KMS-11 (cell line): ENCODE measurements around the gene PLEKHM2.

Experiments
- H2AFZ ChIP-seq: fragments of 200-600 bp; sonication (generic); 2 replicates; pipeline ENCODE4 v1.6.1; 2016; ENCODE audit warnings: antibody characterized with exemption, mixed run types, low read depth
- H3K27ac ChIP-seq: fragments of 200-600 bp; sonication (generic); 2 replicates; pipeline ENCODE4 v1.6.1; 2016; ENCODE audit warnings: mild to moderate bottlenecking, mixed run types
- H3K27me3 ChIP-seq: fragments of 200-600 bp; sonication (generic); 2 replicates; pipeline ENCODE4 v1.6.1; 2017; ENCODE audit warnings: mild to moderate bottlenecking, low read depth, mixed run types, moderate library complexity; ENCODE audit not compliant: insufficient read depth
- H3K36me3 ChIP-seq: fragments of 200-600 bp; sonication (generic); 2 replicates; pipeline ENCODE4 v1.6.1; 2017; ENCODE audit warnings: mild to moderate bottlenecking, mixed run types; ENCODE audit not compliant: insufficient read depth
- H3K4me1 ChIP-seq: fragments of 200-600 bp; sonication (generic); 2 replicates; pipeline ENCODE4 v1.6.1; 2016; ENCODE audit warnings: mild to moderate bottlenecking, low read depth, mixed run types; ENCODE audit not compliant: poor library complexity, severe bottlenecking
- H3K4me2 ChIP-seq: fragments of 200-600 bp; sonication (generic); 2 replicates; pipeline ENCODE4 v1.7.0; 2016; ENCODE audit warnings: mild to moderate bottlenecking, mixed run types
- H3K4me3 ChIP-seq: fragments of 200-600 bp; sonication (generic); IDR thresholded peaks from 2 replicates; pipeline ENCODE4 v1.6.1; 2017; ENCODE audit warnings: low read depth, low read length, mixed read lengths; ENCODE audit not compliant: insufficient read depth
- H3K79me2 ChIP-seq: fragments of 200-600 bp; sonication (generic); 2 replicates; pipeline ENCODE4 v1.6.1; 2016; ENCODE audit warnings: low read depth, mixed run types; ENCODE audit not compliant: insufficient read depth
- H3K9ac ChIP-seq: fragments of 200-600 bp; sonication (generic); 2 replicates; pipeline ENCODE4 v1.6.1; 2016; ENCODE audit warnings: mild to moderate bottlenecking, mixed run types
- H4K20me1 ChIP-seq: fragments of 200-600 bp; sonication (generic); 2 replicates; pipeline ENCODE4 v1.6.1; 2016; ENCODE audit warnings: mild to moderate bottlenecking, mixed run types; ENCODE audit not compliant: insufficient read depth
- TF ChIP-seq, protein P1 (sequence below): fragments of 200-600 bp; sonication (generic); conservative IDR thresholded peaks from 2 replicates; pipeline ENCODE4 v1.6.1; 2017; ENCODE audit warnings: low read depth, mild to moderate bottlenecking, antibody characterized with exemption, low read length, moderate library complexity, mixed read lengths

PLEKHM2 gene

DNA sequence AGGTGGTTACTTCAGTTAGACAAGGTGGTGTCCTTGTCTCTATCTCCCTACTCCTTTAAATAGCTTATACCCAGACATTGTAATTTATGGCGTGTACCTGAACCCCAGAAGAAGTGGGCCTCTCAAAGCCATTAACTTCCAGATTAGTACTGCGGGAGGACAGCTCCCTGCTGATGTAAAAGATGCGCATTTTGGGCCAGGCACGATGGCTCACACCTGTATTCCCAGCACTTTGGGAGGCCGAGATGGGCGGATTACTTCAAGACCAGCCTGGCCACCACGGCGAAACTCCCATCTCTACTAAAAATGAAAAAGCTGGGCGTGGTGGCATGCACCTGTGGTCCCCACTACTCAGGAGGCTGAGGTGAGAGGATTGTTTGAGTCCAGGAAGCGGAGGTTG, 15.0 kb upstream of the PLEKHM2 start:
- H3K4me1 ChIP-seq, result no peaks in the 10 kb centered on the region
- no peak overlapping the region for H3K4me2 ChIP-seq
- H4K20me1 ChIP-seq, result no peaks in the 10 kb centered on the region
- no peaks in the 10 kb centered on the region for H3K36me3 ChIP-seq
- H3K27ac ChIP-seq, result no peak overlapping the region
- no peak overlapping the region for H3K9ac ChIP-seq
- no peaks in the 10 kb centered on the region for H3K27me3 ChIP-seq
- H3K4me3 ChIP-seq, result no peak overlapping the region
- H3K79me2 ChIP-seq, result no peaks in the 10 kb centered on the region
- H2AFZ ChIP-seq, result no peak overlapping the region
- TF ChIP-seq, protein P1, sequence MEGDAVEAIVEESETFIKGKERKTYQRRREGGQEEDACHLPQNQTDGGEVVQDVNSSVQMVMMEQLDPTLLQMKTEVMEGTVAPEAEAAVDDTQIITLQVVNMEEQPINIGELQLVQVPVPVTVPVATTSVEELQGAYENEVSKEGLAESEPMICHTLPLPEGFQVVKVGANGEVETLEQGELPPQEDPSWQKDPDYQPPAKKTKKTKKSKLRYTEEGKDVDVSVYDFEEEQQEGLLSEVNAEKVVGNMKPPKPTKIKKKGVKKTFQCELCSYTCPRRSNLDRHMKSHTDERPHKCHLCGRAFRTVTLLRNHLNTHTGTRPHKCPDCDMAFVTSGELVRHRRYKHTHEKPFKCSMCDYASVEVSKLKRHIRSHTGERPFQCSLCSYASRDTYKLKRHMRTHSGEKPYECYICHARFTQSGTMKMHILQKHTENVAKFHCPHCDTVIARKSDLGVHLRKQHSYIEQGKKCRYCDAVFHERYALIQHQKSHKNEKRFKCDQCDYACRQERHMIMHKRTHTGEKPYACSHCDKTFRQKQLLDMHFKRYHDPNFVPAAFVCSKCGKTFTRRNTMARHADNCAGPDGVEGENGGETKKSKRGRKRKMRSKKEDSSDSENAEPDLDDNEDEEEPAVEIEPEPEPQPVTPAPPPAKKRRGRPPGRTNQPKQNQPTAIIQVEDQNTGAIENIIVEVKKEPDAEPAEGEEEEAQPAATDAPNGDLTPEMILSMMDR, result no peak

DNA sequence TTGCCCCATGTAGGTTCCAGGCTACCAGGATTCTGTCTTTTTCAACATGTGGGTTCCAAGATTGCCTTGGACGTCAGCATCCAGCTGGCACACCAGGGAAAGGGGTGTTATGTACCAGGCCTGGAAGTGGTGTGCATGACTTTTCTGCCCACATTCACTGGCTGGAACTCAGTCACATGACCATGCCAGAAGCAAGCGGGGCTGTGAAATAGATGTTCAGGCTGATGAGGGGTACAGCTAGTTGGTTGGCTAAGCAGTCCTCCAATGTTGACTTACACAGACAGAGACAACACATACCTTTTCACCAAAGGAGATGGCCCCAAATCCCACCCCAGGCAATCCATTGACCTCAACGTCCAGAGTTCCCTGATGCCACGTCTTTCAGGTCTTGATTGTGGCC, 14.3 kb upstream of the PLEKHM2 start:
- Histone ChIP-seq H3K36me3 (no peaks in the 10 kb centered on the region), H3K4me2 (no peak overlapping the region), H3K27ac (no peak overlapping the region), H3K4me1 (no peaks in the 10 kb centered on the region), H3K79me2 (no peaks in the 10 kb centered on the region), H2AFZ (no peak overlapping the region), H3K9ac (no peak overlapping the region), H3K4me3 (no peak overlapping the region), H3K27me3 (no peaks in the 10 kb centered on the region), H4K20me1 (no peaks in the 10 kb centered on the region)
- TF ChIP-seq, protein P1, result no peak

DNA sequence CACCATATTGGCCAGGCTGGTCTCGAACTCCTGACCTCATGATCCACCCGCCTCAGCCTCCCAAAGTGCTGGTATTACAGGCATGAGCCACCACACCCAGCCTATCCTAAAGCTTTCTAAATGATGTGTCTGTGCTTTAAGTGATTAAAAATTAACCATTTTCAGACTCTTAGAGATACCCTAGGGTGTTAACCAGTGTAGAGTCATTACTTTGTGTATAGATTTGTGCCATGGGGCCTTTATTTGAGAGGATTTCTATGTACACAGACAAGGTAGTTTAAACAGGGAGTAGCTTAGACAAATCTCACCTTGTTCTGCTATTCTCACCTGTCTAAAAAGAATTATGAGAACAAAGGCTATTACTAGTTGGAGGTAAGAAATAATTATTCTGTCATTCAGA, 12.7 kb upstream of the PLEKHM2 start:
- no peak overlapping the region for H3K4me3 ChIP-seq

DNA sequence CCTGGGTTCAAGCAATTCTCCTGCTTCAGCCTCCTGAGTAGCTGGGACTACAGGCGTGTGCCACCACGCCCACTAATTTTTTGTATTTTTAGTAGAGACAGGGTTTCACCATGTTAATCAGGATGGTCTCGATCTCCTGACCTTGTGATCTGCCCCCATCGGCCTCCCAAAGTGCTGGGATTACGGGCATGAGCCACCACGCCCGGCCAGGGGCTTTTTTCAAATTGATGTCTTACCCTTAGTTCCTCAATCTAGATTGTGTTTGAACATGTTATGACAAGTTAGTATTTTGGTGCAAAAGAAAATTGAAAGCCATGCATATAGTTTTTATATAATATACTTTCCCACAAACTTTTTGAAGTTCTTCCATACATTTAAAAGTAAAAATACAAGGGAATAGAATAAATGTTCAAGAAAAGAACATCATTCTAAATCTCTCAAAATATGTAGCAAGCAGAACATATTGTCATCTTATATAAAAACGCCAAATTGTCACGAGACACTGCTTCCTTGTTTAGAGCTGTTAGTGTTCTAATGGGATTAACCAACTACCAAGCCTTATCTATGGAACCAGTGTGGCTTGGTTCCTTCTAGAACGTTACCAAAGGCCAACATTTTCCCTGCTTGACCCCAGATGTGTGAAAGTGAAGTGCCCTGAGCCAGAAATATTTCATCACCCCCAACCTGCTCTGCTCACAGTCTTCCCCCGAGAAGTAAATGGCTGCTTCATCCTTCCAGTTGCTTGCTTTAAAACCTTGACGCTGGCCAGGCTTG, 9.5 kb upstream of the PLEKHM2 start:
- no peaks in the 10 kb centered on the region for H4K20me1 ChIP-seq
- H3K27ac ChIP-seq, result no peak overlapping the region
- H2AFZ ChIP-seq, result no peak overlapping the region
- H3K4me2 ChIP-seq, result no peak overlapping the region
- no peak overlapping the region for H3K4me3 ChIP-seq
- no peaks in the 10 kb centered on the region for H3K79me2 ChIP-seq
- TF ChIP-seq, protein P1, result no peak
- H3K4me1 ChIP-seq, result peaks cover 9% of the 10 kb centered on the region
- H3K27me3 ChIP-seq, result no peaks in the 10 kb centered on the region
- H3K9ac ChIP-seq, result no peak overlapping the region
- H3K36me3 ChIP-seq, result no peaks in the 10 kb centered on the region

More for the DNA sequence above, 12.7 kb upstream of the PLEKHM2 start:
- no peaks in the 10 kb centered on the region for H4K20me1 ChIP-seq
- TF ChIP-seq, protein P1, result no peak
- H3K79me2 ChIP-seq, result no peaks in the 10 kb centered on the region
- H3K4me2 ChIP-seq, result no peak overlapping the region
- H3K9ac ChIP-seq, result no peak overlapping the region
- no peaks in the 10 kb centered on the region for H3K4me1 ChIP-seq
- no peaks in the 10 kb centered on the region for H3K36me3 ChIP-seq
- no peaks in the 10 kb centered on the region for H3K27me3 ChIP-seq
- no peak overlapping the region for H2AFZ ChIP-seq
- H3K27ac ChIP-seq, result no peak overlapping the region
